SIG-M5 treated with dmso at 0.1 percent for 504 hours (cell line): ENCODE measurements around the gene METTL26.

Experiments
- DNase-seq: peaks from one replicate; lab custom pipeline; 2025; ENCODE audit not compliant: unreplicated experiment; lab: John Stamatoyannopoulos, UW

The METTL26 gene

GRCh38 chr16:674968-675883 lies 39.1 kb upstream of the METTL26 start, which contains the start of gene RHBDL1:
RHBDL1 (plus strand) TSS chr16:675671; CDS start chr16:675791, 120 bp downstream.
- DNase-seq: no peak

DNA sequence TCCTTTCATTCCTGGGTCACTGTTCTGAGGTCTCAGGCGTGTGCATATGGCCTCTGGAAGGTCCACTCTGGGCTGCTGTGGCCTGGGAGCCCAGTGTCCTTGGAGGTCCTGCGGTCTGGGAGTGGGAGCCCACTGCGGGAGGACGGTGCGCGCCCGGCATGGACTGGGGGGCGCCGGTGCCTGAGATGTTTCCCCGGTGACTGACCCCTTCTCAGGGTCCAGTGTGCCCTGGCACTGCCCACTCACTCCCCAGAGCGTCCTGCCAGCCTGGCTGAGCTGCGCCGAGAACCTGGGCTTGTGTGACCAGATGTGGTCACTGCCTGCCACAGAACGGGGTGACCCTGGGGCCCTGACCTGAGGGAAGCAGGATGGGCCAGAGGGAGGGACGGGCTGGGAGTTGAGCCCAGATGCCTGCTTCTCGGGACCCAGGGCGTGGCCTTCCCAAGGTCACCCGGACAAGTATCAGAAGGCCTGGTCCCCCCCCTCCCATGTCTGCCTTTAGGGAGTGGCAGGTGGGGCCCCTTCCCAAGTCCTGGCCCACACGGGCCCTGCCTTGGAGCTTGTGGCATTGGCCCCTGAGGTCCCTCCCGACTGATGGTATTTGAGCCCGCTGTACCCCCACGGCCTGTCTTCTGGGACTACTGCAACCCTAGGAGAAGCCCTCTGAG lies 38.2 kb upstream of the METTL26 start:
- DNase-seq: no peak

DNA sequence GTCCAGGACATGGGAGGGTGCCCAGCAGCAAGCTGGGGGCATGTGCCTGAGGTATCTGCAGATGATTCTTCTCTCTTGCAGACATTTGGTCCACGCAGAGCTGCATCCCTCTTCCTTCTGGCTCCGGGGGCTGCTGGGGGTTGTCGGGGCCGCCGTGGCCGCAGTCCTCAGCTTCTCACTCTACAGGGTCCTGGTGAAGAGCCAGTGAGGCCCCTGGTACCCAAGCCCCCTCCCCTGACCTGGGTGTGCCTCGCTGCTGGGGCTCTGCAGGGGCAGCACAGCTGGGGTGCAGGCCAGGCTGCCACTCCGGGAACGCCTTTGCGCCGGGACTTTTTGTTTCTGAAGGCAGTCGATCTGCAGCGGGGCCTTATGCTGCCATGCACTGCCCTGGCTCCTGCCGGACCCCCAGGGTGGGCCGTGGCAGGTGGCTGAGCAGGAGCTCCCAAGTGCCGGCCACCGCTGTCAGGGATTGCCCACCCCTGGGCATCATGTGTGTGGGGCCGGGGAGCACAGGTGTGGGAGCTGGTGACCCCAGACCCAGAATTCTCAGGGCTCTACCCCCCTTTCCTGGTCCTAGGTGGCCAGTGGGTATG lies 37.4 kb upstream of the METTL26 start:
- no peak for DNase-seq

DNA sequence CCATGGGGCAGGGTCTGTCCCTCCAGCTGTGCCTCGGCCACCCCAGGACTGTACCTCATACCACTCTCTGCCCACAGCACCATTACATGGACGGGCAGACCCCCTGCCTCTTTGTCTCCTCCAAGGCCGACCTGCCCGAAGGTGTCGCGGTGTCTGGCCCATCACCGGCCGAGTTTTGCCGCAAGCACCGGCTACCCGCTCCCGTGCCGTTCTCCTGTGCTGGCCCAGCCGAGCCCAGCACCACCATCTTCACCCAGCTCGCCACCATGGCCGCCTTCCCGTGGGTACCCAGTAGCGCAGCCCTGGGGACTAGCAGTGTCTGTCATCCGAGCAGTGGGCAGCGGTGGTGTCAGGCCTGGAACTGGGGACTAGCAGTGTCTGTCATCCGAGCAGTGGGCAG lies 36.7 kb upstream of the METTL26 start:
- no peak for DNase-seq

GRCh38 chr16:672371-672770 lies 36.3 kb upstream of the METTL26 start:
- no peak for DNase-seq

- DNase-seq: no peak
Measured at GRCh38 chr16:671353-672131, 35.4 kb upstream of the METTL26 start.

DNA sequence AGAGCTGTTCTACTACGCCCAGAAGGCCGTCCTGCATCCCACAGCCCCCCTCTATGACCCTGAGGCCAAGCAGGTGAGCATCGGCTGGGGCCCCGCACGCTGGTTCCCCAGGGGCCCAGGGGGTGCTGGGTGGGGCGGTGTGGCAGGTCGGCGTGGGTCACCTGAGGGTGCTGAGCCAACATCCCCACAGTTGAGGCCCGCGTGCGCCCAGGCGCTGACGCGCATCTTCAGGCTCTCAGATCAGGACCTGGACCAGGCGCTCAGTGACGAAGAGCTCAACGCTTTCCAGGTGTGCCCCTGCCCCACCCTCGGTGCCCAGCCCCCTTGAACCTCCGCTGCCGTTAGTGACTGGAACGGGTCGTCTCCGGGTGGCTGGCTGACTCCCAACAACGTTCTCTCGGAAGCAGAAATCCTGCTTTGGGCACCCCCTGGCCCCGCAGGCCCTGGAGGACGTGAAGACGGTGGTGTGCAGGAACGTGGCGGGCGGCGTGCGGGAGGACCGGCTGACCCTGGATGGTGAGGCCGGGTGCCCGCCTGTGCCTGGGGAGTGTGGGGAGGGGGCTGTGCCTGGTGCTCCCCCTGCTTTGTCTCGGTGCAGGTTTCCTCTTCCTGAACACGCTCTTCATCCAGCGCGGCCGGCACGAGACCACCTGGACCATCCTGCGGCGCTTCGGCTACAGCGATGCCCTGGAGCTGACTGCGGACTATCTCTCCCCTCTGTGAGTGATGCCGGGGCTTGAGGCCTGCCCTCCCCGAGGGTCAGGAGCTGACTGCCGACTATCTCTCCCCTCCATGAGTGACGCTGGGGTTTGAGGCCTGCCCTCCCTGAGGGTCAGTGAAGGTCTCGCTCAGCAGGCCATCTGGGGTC lies 34.6 kb upstream of the METTL26 start:
- no peak for DNase-seq

DNA sequence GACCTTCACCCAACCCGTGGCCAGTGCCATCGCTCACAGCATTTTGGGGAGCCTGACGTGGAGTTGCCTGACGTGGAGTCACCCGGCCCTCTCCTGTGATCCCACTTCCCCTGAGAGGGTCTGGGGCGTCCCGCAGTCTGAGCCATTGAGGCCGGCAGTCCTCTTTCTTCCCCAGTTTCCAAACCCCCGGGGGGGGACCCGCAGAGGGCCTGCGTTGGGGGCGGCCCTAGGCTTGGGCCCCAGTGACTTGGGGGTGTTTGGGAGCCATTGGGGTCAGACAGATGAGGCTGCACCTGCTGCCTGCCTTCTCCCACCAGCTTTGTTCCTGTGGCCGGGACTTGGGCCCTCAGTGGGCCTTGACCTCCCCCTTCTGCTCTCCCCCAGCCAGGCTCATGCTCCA lies 33.6 kb upstream of the METTL26 start:
- no peak for DNase-seq

DNA sequence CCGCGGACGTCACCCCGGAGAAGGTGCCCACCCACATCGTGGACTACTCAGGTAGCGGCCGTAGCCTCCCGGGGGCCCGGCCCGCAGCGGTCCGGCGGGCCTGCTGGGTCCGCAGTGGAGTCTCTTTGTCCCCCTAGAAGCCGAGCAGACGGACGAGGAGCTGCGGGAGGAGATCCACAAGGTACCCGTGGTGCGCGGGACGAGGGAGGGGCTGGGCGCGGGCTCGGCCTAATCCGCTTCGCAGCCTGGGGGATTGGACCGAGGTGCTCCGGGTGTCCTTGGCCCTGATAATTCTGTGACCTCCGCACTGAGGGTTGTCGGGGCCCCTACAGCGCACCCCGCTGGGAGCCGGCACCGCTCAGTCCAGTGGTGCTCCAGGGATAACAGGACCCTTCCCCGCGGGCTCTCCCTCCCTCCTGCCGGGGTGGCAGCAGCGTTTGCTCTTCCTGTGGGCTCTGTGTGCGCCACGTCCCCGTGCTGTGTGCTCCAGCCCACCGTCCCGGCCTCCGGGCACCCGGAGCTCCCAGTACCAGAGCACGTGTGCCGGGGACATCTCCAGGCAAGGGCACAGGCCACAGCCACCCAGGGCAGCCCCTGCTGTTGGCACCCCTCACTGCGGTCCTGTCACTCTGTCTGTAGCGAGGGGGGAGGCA lies 32.5 kb upstream of the METTL26 start:
- DNase-seq: no peak

DNA sequence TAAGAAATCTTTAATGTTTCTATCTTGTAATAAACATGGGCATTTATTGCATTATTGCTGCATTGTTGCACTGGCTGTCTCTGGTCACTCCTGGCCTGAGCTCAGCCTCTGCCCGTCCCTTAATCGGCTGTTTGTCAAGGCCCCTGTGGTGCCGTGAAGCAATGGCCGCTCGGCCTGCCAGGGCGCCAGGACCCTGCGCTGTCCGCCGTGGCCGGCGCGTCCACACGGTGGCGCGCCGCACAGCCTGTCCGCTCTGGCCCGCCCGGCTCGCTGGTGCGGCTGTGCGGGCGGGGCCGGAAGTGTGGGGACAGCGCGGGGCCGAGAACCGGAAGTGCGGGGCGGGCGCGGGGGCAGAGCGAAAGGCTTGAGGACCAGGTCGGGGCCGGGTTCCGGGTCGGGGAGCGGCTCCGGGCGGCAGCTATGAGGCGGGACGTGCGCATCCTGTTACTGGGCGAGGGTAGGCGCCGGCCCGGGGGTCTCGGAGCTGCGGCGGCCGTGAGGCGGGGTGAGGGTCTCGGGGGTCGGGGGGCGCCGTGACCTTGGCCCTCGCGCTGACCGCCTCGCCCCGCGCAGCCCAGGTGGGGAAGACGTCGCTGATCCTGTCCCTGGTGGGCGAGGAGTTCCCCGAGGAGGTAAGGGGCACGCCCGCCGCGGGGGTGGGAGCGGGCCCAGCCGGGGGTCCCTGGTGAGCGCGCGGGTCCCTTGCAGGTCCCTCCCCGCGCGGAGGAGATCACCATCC lies 31.8 kb upstream of the METTL26 start, which contains the start of gene RHOT2:
RHOT2 (plus strand) TSS at position 353 of the 739 bp plus-strand sequence; CDS start at position 421, 68 bp downstream.
- DNase-seq: peak; percentile 79

DNA sequence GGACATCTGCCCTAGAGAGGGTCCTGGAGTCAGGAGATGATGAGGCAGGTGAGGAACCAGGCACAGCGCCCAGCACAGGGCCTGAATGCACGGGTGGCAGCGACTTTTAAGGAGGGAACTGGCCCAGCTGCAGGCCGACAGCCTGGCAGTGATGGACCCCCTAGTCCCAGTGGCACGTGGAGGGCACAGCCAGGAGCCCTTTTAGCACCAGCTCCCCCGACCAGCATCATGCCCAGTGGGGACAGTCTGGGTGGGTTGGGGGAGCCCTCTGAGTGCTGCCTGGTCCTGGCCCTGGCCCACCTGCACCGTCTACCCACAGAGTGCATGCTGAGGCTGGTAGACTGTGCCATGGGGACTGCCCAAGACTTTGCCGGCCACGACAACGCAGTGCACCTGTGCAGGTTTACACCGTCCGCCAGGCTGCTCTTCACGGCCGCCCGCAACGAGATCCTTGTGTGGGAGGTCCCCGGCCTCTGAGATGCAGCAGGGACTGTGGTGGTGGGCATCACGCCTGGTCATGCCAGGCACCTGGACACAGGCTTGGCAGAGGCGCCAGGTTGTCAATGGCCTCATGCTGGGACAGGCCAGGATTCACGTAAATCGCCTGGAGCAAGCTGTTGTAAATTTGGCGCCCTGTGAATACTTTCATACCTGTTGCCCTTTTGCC lies 31.1 kb upstream of the METTL26 start:
- DNase-seq: no peak

- DNase-seq: no peak
Measured at GRCh38 chr16:666572-666971, 30.5 kb upstream of the METTL26 start.

- DNase-seq: no peak
Measured at GRCh38 chr16:662597-662996, 26.5 kb upstream of the METTL26 start.

DNA sequence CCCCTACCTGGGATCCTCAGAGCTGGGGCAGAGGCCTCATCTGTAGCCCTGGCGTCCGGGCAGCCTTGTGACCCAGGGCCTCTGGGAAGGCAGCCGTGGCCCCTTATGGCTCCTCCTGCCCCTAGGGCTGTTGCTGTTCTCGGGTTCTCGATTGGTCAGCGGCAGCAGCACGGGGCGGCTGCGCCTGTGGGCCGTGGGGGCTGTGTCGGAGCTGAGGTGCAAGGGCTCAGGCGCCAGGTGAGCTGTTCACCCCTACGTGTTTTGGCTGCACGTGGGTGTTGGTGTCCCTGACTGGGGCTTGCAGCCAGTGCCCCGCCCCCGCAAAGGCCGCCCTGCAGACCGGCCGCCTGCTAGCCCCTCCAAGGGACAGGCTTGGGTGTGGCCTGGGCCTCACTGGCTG lies 26.0 kb upstream of the METTL26 start:
- no peak for DNase-seq

DNA sequence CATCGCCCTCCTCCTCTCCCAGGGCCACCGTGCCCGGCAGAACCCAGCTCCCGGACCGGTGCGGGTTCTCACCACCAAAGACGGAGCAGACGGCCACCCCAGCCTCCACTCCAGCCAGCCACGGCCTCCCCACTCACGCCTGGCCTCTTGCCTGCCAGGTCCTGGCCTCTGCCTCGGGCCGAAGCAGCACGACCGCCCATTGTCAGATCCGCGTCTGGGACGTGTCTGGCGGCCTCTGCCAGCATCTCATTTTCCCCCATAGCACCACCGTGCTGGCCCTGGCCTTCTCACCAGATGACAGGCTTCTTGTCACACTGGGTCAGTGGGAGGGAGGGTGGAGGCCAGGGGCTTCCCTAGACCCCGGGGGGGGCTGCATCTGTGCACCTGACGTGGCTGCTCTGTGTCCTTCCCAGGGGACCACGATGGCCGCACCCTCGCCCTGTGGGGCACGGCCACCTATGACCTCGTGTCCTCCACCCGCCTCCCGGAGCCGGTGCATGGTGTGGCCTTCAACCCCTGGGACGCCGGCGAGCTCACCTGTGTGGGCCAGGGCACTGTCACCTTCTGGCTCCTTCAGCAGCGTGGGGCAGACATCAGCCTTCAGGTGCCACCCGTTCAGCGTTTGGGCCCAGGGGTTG lies 25.2 kb upstream of the METTL26 start:
- DNase-seq: no peak

- peak; percentile 77 for DNase-seq
Measured at GRCh38 chr16:660459-661183, 24.5 kb upstream of the METTL26 start.

DNA sequence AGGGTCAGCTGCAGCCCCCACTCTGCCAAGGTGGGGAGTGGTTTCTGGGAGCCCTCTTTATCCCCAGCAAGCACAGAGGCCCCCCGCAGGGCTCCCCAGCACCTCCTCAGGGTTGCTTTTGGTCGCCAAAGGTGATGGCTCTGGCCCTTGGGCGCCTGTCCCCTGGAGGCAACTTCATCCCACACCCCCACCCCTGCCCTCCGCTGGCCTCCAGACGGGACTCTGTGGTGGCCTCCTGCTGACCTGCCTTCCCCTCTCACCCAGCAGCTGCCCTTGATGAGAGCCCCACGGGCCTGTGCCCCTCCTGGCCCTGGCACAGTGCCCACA lies 24.0 kb upstream of the METTL26 start:
- no peak for DNase-seq
